ENCODE measurements around the gene DACH1. TPM values are rescaled to one million over a fixed set of nuclear protein-coding genes. Genes with fewer than 3 reads are reported as not detected.

Gene DACH1
- total RNA-seq, 5 donors from 2014 or later (not counting 1 experiment from before 2014, with no cell fraction given): 0.13 to 1.2 (median 0.23) TPM

DNA sequence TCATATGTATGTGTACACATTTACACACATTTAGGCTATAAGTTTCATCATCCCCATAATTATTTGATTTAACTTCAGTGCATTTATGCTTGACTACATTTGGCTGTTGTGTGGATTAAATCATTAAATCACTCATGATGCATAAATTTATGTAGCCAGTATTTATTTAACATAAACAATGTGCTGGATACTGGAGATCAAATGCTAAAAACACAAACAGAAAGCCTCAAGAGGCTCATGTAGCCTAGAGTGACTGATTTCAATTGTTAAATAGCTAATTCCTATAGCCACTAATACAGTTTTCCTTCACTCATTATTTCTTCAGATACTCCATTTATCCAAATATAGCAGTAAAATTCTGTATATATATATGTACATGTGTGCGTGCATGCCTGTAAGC, 376.0 kb downstream of the DACH1 start:
- H3K36me3 Mint-ChIP-seq: no peaks in the 10 kb centered on the region
- no peaks in the 10 kb centered on the region for H3K27me3 ChIP-seq (replicated peaks in 1 of 2; ENCODE audit: control insufficient read depth in 2 of 2, extremely low read depth in 1 of 2, insufficient read depth in 2 of 2, low read length in 1 of 2)
- DNase-seq: no peak
- ATAC-seq (replicated peaks in 1 of 4): no peak
- peaks cover 0 to 7% (median 3%) of the 10 kb centered on the region in 3 donors for H3K9me3 Mint-ChIP-seq
- H3K4me1 Mint-ChIP-seq: no peaks in the 10 kb centered on the region
- WGBS (ENCODE audit: insufficient coverage): no CpG with 5 or more reads among the region's 1 CpG
- no peaks in the 10 kb centered on the region for H3K4me1 ChIP-seq (ENCODE audit: control insufficient read depth in 1 of 2, extremely low read depth in 1 of 2, insufficient read depth in 2 of 2, low read length in 2 of 2)
- H3K27me3 Mint-ChIP-seq: no peaks in the 10 kb centered on the region
- no peaks in the 10 kb centered on the region for H3K36me3 ChIP-seq (ENCODE audit: control insufficient read depth in 2 of 2, extremely low read depth in 1 of 2, insufficient read depth in 1 of 2, low read length in 1 of 2)
- POLR2A ChIA-PET: no interaction called here
- no peak overlapping the region for H3K4me3 ChIP-seq (ENCODE audit: control insufficient read depth in 1 of 2, extremely low read depth in 1 of 2, low read length in 1 of 2)
- no peak overlapping the region for H3K4me3 Mint-ChIP-seq
- no peaks in the 10 kb centered on the region for H3K9me3 ChIP-seq
- H3K27ac Mint-ChIP-seq: no peak overlapping the region
- CTCF ChIA-PET: no interaction called here
- no peak overlapping the region for H3K27ac ChIP-seq (ENCODE audit: low read length)

DNA sequence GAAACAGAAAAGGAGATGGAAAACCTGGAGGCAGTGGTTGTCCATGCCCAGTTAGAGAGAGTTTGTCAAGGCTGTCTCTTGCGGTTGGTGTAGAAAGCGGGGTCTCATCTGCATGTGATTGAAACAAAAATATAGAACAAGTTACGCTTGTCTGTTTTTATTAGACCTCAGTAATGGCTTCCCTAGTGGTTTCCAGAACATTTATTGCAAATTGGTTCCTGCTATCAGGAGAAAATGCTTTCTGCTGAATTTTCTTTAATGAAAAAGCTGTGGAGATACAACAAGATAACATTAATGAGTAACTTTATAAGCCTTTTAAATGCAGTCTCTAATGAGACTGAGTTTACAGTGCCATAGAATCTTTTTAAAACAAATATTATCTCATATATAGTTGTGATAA, 378.0 kb downstream of the DACH1 start:
- no peaks in the 10 kb centered on the region for H3K27me3 ChIP-seq (replicated peaks in 1 of 2; ENCODE audit: control insufficient read depth in 2 of 2, extremely low read depth in 1 of 2, insufficient read depth in 2 of 2, low read length in 1 of 2)
- Mint-ChIP-seq H3K36me3 (no peaks in the 10 kb centered on the region), H3K4me1 (no peaks in the 10 kb centered on the region), H3K27ac (no peak overlapping the region), H3K4me3 (no peak overlapping the region), H3K27me3 (no peaks in the 10 kb centered on the region), H3K9me3 (peaks cover 0 to 3% (median 3%) of the 10 kb centered on the region in 3 donors)
- ATAC-seq (replicated peaks in 1 of 4) (no peak), DNase-seq (no peak)
- CTCF ChIA-PET: no interaction called here
- WGBS (ENCODE audit: insufficient coverage): no CpG with 5 or more reads among the region's 3 CpGs
- H3K27ac ChIP-seq (ENCODE audit: low read length): no peak overlapping the region
- H3K4me3 ChIP-seq (ENCODE audit: control insufficient read depth in 1 of 2, extremely low read depth in 1 of 2, low read length in 1 of 2): no peak overlapping the region
- no peaks in the 10 kb centered on the region for H3K36me3 ChIP-seq (ENCODE audit: control insufficient read depth in 2 of 2, extremely low read depth in 1 of 2, insufficient read depth in 1 of 2, low read length in 1 of 2)
- H3K4me1 ChIP-seq (ENCODE audit: control insufficient read depth in 1 of 2, extremely low read depth in 1 of 2, insufficient read depth in 2 of 2, low read length in 2 of 2): no peaks in the 10 kb centered on the region
- POLR2A ChIA-PET: no interaction called here
- no peaks in the 10 kb centered on the region for H3K9me3 ChIP-seq

DNA sequence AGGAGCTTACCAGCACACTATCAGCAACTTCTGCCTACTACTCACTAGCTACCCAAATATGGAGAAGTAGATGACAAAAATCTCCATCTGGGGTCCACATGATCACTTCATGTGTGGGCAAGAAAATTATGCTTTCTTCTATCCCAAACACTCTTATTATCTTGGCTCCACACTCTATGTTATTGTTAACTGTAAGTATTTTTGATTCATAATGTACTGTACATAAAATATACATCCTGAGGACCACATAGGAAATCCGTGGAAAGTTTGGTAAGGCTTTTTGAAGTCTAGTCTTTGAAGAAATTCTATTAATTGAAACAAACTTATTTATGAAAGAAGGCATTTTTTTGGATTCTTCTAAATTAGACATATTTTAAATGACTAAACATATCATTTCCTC, 378.8 kb downstream of the DACH1 start:
- Mint-ChIP-seq H3K27ac (no peak overlapping the region), H3K27me3 (no peaks in the 10 kb centered on the region), H3K4me3 (no peak overlapping the region), H3K36me3 (no peaks in the 10 kb centered on the region), H3K9me3 (peaks cover 0 to 3% (median 3%) of the 10 kb centered on the region in 3 donors), H3K4me1 (no peaks in the 10 kb centered on the region)
- DNase-seq: no peak
- CTCF ChIA-PET: no interaction called here
- Histone ChIP-seq H3K27ac (ENCODE audit: low read length) (no peak overlapping the region), H3K4me1 (ENCODE audit: control insufficient read depth in 1 of 2, extremely low read depth in 1 of 2, insufficient read depth in 2 of 2, low read length in 2 of 2) (no peaks in the 10 kb centered on the region), H3K9me3 (no peaks in the 10 kb centered on the region), H3K27me3 (replicated peaks in 1 of 2; ENCODE audit: control insufficient read depth in 2 of 2, extremely low read depth in 1 of 2, insufficient read depth in 2 of 2, low read length in 1 of 2) (no peaks in the 10 kb centered on the region), H3K36me3 (ENCODE audit: control insufficient read depth in 2 of 2, extremely low read depth in 1 of 2, insufficient read depth in 1 of 2, low read length in 1 of 2) (no peaks in the 10 kb centered on the region), H3K4me3 (ENCODE audit: control insufficient read depth in 1 of 2, extremely low read depth in 1 of 2, low read length in 1 of 2) (no peak overlapping the region)
- no peak for ATAC-seq (replicated peaks in 1 of 4)
- POLR2A ChIA-PET: no interaction called here
- WGBS (ENCODE audit: insufficient coverage): no CpG with 5 or more reads among the region's 1 CpG

DNA sequence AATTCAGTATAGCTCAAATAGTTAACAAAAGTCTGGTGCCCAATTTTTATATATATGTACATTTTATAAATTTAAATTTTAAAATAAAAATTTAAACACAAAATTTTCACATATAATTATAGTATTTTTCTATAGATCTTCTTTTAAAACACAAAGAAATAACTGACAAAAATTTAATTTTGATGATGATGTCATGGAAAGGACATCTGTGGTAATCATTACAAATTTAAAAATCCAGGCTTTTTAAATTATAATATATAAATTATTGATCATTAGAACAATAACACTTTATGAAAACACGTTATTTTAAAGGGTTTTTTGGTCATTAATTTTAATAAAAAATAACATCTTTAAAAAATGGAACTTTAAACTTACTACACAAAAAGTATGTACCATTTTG, 381.1 kb downstream of the DACH1 start:
- Histone ChIP-seq H3K9me3 (no peaks in the 10 kb centered on the region), H3K4me1 (ENCODE audit: control insufficient read depth in 1 of 2, extremely low read depth in 1 of 2, insufficient read depth in 2 of 2, low read length in 2 of 2) (no peaks in the 10 kb centered on the region), H3K27ac (ENCODE audit: low read length) (no peak overlapping the region), H3K27me3 (replicated peaks in 1 of 2; ENCODE audit: control insufficient read depth in 2 of 2, extremely low read depth in 1 of 2, insufficient read depth in 2 of 2, low read length in 1 of 2) (no peaks in the 10 kb centered on the region), H3K4me3 (ENCODE audit: control insufficient read depth in 1 of 2, extremely low read depth in 1 of 2, low read length in 1 of 2) (no peak overlapping the region), H3K36me3 (ENCODE audit: control insufficient read depth in 2 of 2, extremely low read depth in 1 of 2, insufficient read depth in 1 of 2, low read length in 1 of 2) (no peaks in the 10 kb centered on the region)
- no peaks in the 10 kb centered on the region for H3K9me3 Mint-ChIP-seq
- ATAC-seq (replicated peaks in 1 of 4) (no peak), DNase-seq (no peak)
- no peak overlapping the region for H3K27ac Mint-ChIP-seq
- no peaks in the 10 kb centered on the region for H3K36me3 Mint-ChIP-seq
- ChIA-PET CTCF (interaction anchor here in 1 of 2 donors (0.6 kb wide), 1 partner anchor 63 kb away, joined by 4 read pairs; no protein-coding TSS in a partner anchor), POLR2A (interaction anchor here in 1 of 2 donors (0.6 kb wide), 2 partner anchors 29 to 74 kb away, joined by 3 to 5 read pairs; no protein-coding TSS in a partner anchor)
- no peaks in the 10 kb centered on the region for H3K4me1 Mint-ChIP-seq
- H3K4me3 Mint-ChIP-seq: no peak overlapping the region
- no CpG with 5 or more reads among the region's 1 CpG for WGBS (ENCODE audit: insufficient coverage)
- H3K27me3 Mint-ChIP-seq: no peaks in the 10 kb centered on the region

DNA sequence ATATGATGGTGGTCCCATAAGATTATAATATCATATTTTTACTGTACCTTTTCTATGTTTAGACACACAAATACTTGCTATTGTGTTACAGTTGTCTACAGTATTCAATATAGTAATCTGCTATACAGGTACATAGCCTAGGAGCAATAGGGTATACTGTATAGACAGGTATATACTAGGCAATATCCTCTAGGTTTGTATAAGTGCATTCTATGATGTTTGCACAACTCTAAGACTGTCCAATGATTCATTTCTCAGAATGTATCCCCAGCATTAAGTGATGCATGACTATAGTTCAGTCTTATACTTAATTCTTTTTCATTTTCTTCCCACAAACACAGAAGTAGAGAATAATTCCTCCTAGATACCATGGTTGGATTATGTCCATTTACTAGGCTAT, 383.3 kb downstream of the DACH1 start:
- H3K4me3 ChIP-seq (ENCODE audit: control insufficient read depth in 1 of 2, extremely low read depth in 1 of 2, low read length in 1 of 2): no peak overlapping the region
- H3K27me3 ChIP-seq (replicated peaks in 1 of 2; ENCODE audit: control insufficient read depth in 2 of 2, extremely low read depth in 1 of 2, insufficient read depth in 2 of 2, low read length in 1 of 2): no peaks in the 10 kb centered on the region
- H3K4me1 ChIP-seq (ENCODE audit: control insufficient read depth in 1 of 2, extremely low read depth in 1 of 2, insufficient read depth in 2 of 2, low read length in 2 of 2): no peaks in the 10 kb centered on the region
- Mint-ChIP-seq H3K27ac (no peak overlapping the region), H3K27me3 (no peaks in the 10 kb centered on the region), H3K4me3 (no peak overlapping the region), H3K4me1 (no peaks in the 10 kb centered on the region), H3K9me3 (no peaks in the 10 kb centered on the region), H3K36me3 (no peaks in the 10 kb centered on the region)
- no peaks in the 10 kb centered on the region for H3K9me3 ChIP-seq
- no peak overlapping the region for H3K27ac ChIP-seq (ENCODE audit: low read length)
- no peak for ATAC-seq (replicated peaks in 1 of 4)
- ChIA-PET POLR2A (no interaction called here), CTCF (no interaction called here)
- H3K36me3 ChIP-seq (ENCODE audit: control insufficient read depth in 2 of 2, extremely low read depth in 1 of 2, insufficient read depth in 1 of 2, low read length in 1 of 2): no peaks in the 10 kb centered on the region
- no peak for DNase-seq

DNA sequence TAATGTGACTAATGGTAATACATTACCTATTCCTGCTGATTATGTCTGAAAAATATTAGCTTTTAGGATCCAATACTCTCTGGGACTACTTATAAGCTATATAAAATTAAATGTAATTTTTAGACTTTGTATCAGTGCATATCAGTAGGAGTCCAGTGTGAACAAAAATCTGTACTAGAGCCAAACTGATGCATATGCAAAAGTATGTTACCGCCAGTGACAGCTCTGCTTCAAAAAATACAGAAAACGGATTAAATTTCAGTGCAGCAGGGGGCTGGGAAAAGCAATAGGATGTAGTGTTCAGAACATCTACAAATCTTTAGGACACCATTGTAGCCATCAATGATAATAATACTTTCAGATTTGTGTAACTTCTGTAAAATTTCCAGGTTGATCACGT, 385.5 kb downstream of the DACH1 start:
- no peaks in the 10 kb centered on the region for H3K9me3 Mint-ChIP-seq
- no peak overlapping the region for H3K27ac Mint-ChIP-seq
- no peaks in the 10 kb centered on the region for H3K9me3 ChIP-seq
- no peak for DNase-seq
- no peaks in the 10 kb centered on the region for H3K27me3 ChIP-seq (replicated peaks in 1 of 2; ENCODE audit: control insufficient read depth in 2 of 2, extremely low read depth in 1 of 2, insufficient read depth in 2 of 2, low read length in 1 of 2)
- H3K27ac ChIP-seq (ENCODE audit: low read length): no peak overlapping the region
- H3K4me3 ChIP-seq (ENCODE audit: control insufficient read depth in 1 of 2, extremely low read depth in 1 of 2, low read length in 1 of 2): no peak overlapping the region
- H3K36me3 ChIP-seq (ENCODE audit: control insufficient read depth in 2 of 2, extremely low read depth in 1 of 2, insufficient read depth in 1 of 2, low read length in 1 of 2): no peaks in the 10 kb centered on the region
- no peak for ATAC-seq (replicated peaks in 1 of 4)
- H3K36me3 Mint-ChIP-seq: no peaks in the 10 kb centered on the region
- no peaks in the 10 kb centered on the region for H3K4me1 Mint-ChIP-seq
- no peak overlapping the region for H3K4me3 Mint-ChIP-seq
- H3K4me1 ChIP-seq (ENCODE audit: control insufficient read depth in 1 of 2, extremely low read depth in 1 of 2, insufficient read depth in 2 of 2, low read length in 2 of 2): no peaks in the 10 kb centered on the region
- no peaks in the 10 kb centered on the region for H3K27me3 Mint-ChIP-seq
- 90% methylated on average over 1 of the region's 3 CpGs for WGBS (ENCODE audit: insufficient coverage)
- POLR2A ChIA-PET: interaction anchor here in 1 of 2 donors (0.5 kb wide), 1 partner anchor 17 kb away, joined by 5 read pairs; no protein-coding TSS in a partner anchor
- CTCF ChIA-PET: no interaction called here

DNA sequence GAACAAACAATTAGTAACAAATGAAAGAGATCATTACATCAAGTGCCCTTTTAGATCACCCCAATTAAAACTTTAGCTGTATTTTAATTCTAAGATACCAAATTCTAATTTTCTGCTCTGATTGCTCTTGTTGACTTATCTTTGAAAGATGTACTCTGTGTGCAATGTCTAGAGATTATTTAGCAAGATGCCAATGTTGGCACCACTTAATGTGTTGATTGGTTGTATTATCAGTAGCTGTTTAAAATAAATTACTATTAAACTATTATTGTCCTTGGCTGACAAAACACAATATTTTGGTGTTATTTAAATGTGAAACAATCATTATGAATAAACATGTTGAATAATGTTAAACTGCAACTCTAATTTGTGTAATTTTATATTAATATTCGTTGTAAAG, 386.0 kb downstream of the DACH1 start:
- ATAC-seq (replicated peaks in 1 of 4) (no peak), DNase-seq (no peak)
- no CpG with 5 or more reads among the region's 1 CpG for WGBS (ENCODE audit: insufficient coverage)
- no peaks in the 10 kb centered on the region for H3K9me3 ChIP-seq
- no peak overlapping the region for H3K4me3 ChIP-seq (ENCODE audit: control insufficient read depth in 1 of 2, extremely low read depth in 1 of 2, low read length in 1 of 2)
- Mint-ChIP-seq H3K4me3 (no peak overlapping the region), H3K9me3 (no peaks in the 10 kb centered on the region), H3K4me1 (no peaks in the 10 kb centered on the region), H3K27ac (no peak overlapping the region), H3K36me3 (no peaks in the 10 kb centered on the region), H3K27me3 (no peaks in the 10 kb centered on the region)
- H3K36me3 ChIP-seq (ENCODE audit: control insufficient read depth in 2 of 2, extremely low read depth in 1 of 2, insufficient read depth in 1 of 2, low read length in 1 of 2): no peaks in the 10 kb centered on the region
- H3K4me1 ChIP-seq (ENCODE audit: control insufficient read depth in 1 of 2, extremely low read depth in 1 of 2, insufficient read depth in 2 of 2, low read length in 2 of 2): no peaks in the 10 kb centered on the region
- ChIA-PET POLR2A (interaction anchor here in 1 of 2 donors (0.5 kb wide), 1 partner anchor 17 kb away, joined by 5 read pairs; no protein-coding TSS in a partner anchor), CTCF (interaction anchor here in 1 of 2 donors (0.5 kb wide), 1 partner anchor 570 kb away, joined by 4 read pairs; no protein-coding TSS in a partner anchor)
- H3K27ac ChIP-seq (ENCODE audit: low read length): no peak overlapping the region
- H3K27me3 ChIP-seq (replicated peaks in 1 of 2; ENCODE audit: control insufficient read depth in 2 of 2, extremely low read depth in 1 of 2, insufficient read depth in 2 of 2, low read length in 1 of 2): no peaks in the 10 kb centered on the region
